ENCODE measurements around the gene RXFP2.

The RXFP2 gene

GRCh38 chr13:31719214-31719613 lies 20.1 kb upstream of the RXFP2 start:
- TF ChIP-seq, protein P1, sequence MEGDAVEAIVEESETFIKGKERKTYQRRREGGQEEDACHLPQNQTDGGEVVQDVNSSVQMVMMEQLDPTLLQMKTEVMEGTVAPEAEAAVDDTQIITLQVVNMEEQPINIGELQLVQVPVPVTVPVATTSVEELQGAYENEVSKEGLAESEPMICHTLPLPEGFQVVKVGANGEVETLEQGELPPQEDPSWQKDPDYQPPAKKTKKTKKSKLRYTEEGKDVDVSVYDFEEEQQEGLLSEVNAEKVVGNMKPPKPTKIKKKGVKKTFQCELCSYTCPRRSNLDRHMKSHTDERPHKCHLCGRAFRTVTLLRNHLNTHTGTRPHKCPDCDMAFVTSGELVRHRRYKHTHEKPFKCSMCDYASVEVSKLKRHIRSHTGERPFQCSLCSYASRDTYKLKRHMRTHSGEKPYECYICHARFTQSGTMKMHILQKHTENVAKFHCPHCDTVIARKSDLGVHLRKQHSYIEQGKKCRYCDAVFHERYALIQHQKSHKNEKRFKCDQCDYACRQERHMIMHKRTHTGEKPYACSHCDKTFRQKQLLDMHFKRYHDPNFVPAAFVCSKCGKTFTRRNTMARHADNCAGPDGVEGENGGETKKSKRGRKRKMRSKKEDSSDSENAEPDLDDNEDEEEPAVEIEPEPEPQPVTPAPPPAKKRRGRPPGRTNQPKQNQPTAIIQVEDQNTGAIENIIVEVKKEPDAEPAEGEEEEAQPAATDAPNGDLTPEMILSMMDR (IDR thresholded peaks at IDR 0.05; ENCODE audit: control insufficient read depth, insufficient read depth, low read depth, low read length, missing control alignments) = no peak

GRCh38 chr13:31722673-31723072 lies 16.7 kb upstream of the RXFP2 start:
- DNase-seq (ENCODE audit: low read depth) = no peak
- TF ChIP-seq, protein P1 (IDR thresholded peaks at IDR 0.05; ENCODE audit: control insufficient read depth, insufficient read depth, low read depth, low read length, missing control alignments) = no peak
- H3K4me3 ChIP-seq (ENCODE audit: control insufficient read depth, low read depth, low read length) = no peak overlapping the region

More at GRCh38 chr13:31719214-31719613, 20.1 kb upstream of the RXFP2 start:
- no peak overlapping the region for H3K4me3 ChIP-seq (ENCODE audit: control insufficient read depth, low read depth, low read length)
- DNase-seq (ENCODE audit: low read depth) = no peak

- DNase-seq (ENCODE audit: low read depth) = no peak
- H3K4me3 ChIP-seq (ENCODE audit: control insufficient read depth, low read depth, low read length) = no peak overlapping the region
- TF ChIP-seq, protein P1 (IDR thresholded peaks at IDR 0.05; ENCODE audit: control insufficient read depth, insufficient read depth, low read depth, low read length, missing control alignments) = no peak
Observed at GRCh38 chr13:31725841-31726240, 13.5 kb upstream of the RXFP2 start.

DNA sequence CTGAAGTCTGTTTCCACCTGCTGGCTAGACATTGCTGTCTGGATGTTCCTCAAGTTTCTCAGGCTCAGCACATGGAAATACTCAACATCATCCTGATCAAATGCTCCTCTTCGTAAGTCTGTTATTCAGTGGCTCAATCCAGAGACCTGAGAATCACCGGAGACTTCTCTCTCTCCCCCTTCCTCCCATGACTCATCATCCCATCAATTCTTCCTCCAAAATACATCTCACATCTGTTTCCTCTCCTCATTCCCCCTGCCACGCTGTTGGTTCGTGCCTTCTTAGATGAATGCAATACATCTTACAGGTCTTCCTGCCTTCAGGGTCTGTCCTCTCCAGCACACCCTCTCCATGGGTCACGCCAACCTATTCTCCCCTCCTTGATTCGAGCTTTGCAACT lies 7.4 kb upstream of the RXFP2 start:
- no peak for DNase-seq (ENCODE audit: low read depth)
- TF ChIP-seq, protein P1 (IDR thresholded peaks at IDR 0.05; ENCODE audit: control insufficient read depth, insufficient read depth, low read depth, low read length, missing control alignments) = peak; percentile 17
- no peak overlapping the region for H3K4me3 ChIP-seq (ENCODE audit: control insufficient read depth, low read depth, low read length)

DNA sequence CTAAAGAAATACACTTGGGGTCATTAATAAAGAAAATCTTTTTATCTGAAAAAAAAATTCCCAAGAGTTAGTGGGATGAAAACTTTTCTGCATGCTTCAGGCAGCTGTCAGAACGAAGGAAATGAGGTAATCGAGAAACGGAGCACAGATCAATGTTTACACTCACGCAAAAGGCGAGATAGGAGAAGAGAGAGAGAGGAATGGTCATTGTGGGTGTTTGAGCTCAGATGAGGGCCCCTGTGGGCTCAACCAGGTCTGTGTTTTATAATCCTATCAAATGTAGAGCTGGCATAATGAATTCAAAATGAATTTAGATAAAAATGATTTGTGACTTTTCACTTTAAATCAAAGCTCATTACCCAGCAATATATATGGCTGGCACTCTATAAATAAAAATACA lies 6.3 kb upstream of the RXFP2 start:
- TF ChIP-seq, protein P1 (IDR thresholded peaks at IDR 0.05; ENCODE audit: control insufficient read depth, insufficient read depth, low read depth, low read length, missing control alignments) = no peak
- no peak for DNase-seq (ENCODE audit: low read depth)
- H3K4me3 ChIP-seq (ENCODE audit: control insufficient read depth, low read depth, low read length) = no peak overlapping the region

- no peak overlapping the region for H3K4me3 ChIP-seq (ENCODE audit: control insufficient read depth, low read depth, low read length)
Observed at GRCh38 chr13:31733647-31734046, 5.7 kb upstream of the RXFP2 start.

More at GRCh38 chr13:31733647-31734046, 5.7 kb upstream of the RXFP2 start:
- TF ChIP-seq, protein P1 (IDR thresholded peaks at IDR 0.05; ENCODE audit: control insufficient read depth, insufficient read depth, low read depth, low read length, missing control alignments) = no peak
- DNase-seq (ENCODE audit: low read depth) = no peak
